ENCODE measurements around the gene BSN.

GRCh38 chr3:49628249-49628648 lies 74.0 kb downstream of the BSN start:
- TF ChIP-seq CTCF (IDR thresholded peaks at IDR 0.05) (no peak), EP300 (IDR thresholded peaks at IDR 0.05) (no peak), POLR2A (IDR thresholded peaks at IDR 0.05) (no peak), POLR2AphosphoS5 (IDR thresholded peaks at IDR 0.05) (no peak)

Data from suprapubic skin (tissue), 4 donors.